ENCODE measurements around the gene DPP4.

Gene DPP4

GRCh38 chr2:162012565-162013058 lies 61.4 kb downstream of the DPP4 start:
- Mint-ChIP-seq H3K4me1 (peaks cover 18% of the 10 kb centered on the region), H3K9me3 (no peaks in the 10 kb centered on the region), H3K36me3 (ENCODE audit: low read depth) (no peaks in the 10 kb centered on the region), H3K4me3 (no peak overlapping the region), H3K27ac (peak overlapping the region in 2 of 3 experiments; percentile 14 to 24), H3K27me3 (ENCODE audit: low read depth) (no peaks in the 10 kb centered on the region)
- no peak for TF ChIP-seq CTCF (IDR thresholded peaks at IDR 0.05; ENCODE audit: unreplicated experiment in 3 of 3)

- Mint-ChIP-seq H3K27me3 (ENCODE audit: low read depth) (no peaks in the 10 kb centered on the region), H3K27ac (peak overlapping the region in 1 of 3 experiments; percentile 24), H3K36me3 (ENCODE audit: low read depth) (no peaks in the 10 kb centered on the region), H3K4me3 (no peak overlapping the region), H3K4me1 (peaks cover 18% of the 10 kb centered on the region), H3K9me3 (no peaks in the 10 kb centered on the region)
- no peak for TF ChIP-seq CTCF (IDR thresholded peaks at IDR 0.05; ENCODE audit: unreplicated experiment in 3 of 3)
Measured at GRCh38 chr2:162011706-162012564, 62.1 kb downstream of the DPP4 start.

- Mint-ChIP-seq H3K4me3 (no peak overlapping the region), H3K27ac (no peak overlapping the region), H3K4me1 (peaks cover 13% of the 10 kb centered on the region)
Measured at GRCh38 chr2:162009543-162009942, 64.5 kb downstream of the DPP4 start.

DNA sequence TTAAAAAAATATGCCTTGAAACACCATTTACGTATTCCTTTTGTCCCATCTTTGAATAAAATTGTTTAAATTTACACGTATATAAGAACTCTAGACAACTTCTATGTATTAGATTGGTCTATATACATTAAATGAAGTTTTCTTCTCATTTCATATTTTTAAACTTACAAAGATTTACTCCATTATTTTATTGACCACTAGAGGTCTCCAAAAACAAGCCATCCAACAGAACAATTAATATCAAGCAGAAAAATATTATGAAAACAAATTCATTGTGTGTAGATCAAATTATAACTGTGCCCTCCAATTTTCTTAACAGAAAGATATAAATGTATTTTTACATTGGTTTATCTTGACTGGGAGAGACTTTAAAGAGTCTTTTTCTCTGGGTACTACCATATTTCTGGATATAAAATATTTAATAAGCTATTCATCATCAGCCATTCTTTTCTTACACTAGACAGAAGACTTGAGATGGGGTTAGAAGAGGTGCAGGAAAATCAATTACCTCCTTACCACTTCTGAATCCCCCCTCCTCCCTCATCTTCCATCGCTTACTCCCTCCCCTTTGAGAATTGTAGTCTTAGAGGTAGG lies 66.5 kb downstream of the DPP4 start:
- H3K4me1 Mint-ChIP-seq: peaks cover 1% of the 10 kb centered on the region
- H3K27ac Mint-ChIP-seq: no peak overlapping the region
- no peaks in the 10 kb centered on the region for H3K27me3 Mint-ChIP-seq (ENCODE audit: low read depth)
- H3K9me3 Mint-ChIP-seq: no peaks in the 10 kb centered on the region
- no peaks in the 10 kb centered on the region for H3K36me3 Mint-ChIP-seq (ENCODE audit: low read depth)
- peak; percentile 55 to 75 (median 59) for TF ChIP-seq CTCF (IDR thresholded peaks at IDR 0.05; ENCODE audit: unreplicated experiment in 3 of 3)
- H3K4me3 Mint-ChIP-seq: no peak overlapping the region

More at GRCh38 chr2:162009543-162009942, 64.5 kb downstream of the DPP4 start:
- no peak for TF ChIP-seq CTCF (IDR thresholded peaks at IDR 0.05; ENCODE audit: unreplicated experiment in 3 of 3)
- H3K36me3 Mint-ChIP-seq (ENCODE audit: low read depth): no peaks in the 10 kb centered on the region
- H3K27me3 Mint-ChIP-seq (ENCODE audit: low read depth): no peaks in the 10 kb centered on the region
- no peaks in the 10 kb centered on the region for H3K9me3 Mint-ChIP-seq

GRCh38 chr2:162006337-162006736 lies 67.7 kb downstream of the DPP4 start:
- no peak for TF ChIP-seq CTCF (IDR thresholded peaks at IDR 0.05; ENCODE audit: unreplicated experiment in 3 of 3)
- no peaks in the 10 kb centered on the region for H3K4me1 Mint-ChIP-seq
- H3K4me3 Mint-ChIP-seq: no peak overlapping the region
- no peak overlapping the region for H3K27ac Mint-ChIP-seq
- H3K36me3 Mint-ChIP-seq (ENCODE audit: low read depth): no peaks in the 10 kb centered on the region
- H3K27me3 Mint-ChIP-seq (ENCODE audit: low read depth): no peaks in the 10 kb centered on the region
- no peaks in the 10 kb centered on the region for H3K9me3 Mint-ChIP-seq

Measured in nephron (organoid).